Measurements from ENCODE around the gene GAB2. TPM values are rescaled to one million over a fixed set of nuclear protein-coding genes. Genes with fewer than 3 reads are reported as not detected.

The GAB2 gene
- total RNA-seq, 1 experiment from 2014 or later, result 3.3 TPM

DNA sequence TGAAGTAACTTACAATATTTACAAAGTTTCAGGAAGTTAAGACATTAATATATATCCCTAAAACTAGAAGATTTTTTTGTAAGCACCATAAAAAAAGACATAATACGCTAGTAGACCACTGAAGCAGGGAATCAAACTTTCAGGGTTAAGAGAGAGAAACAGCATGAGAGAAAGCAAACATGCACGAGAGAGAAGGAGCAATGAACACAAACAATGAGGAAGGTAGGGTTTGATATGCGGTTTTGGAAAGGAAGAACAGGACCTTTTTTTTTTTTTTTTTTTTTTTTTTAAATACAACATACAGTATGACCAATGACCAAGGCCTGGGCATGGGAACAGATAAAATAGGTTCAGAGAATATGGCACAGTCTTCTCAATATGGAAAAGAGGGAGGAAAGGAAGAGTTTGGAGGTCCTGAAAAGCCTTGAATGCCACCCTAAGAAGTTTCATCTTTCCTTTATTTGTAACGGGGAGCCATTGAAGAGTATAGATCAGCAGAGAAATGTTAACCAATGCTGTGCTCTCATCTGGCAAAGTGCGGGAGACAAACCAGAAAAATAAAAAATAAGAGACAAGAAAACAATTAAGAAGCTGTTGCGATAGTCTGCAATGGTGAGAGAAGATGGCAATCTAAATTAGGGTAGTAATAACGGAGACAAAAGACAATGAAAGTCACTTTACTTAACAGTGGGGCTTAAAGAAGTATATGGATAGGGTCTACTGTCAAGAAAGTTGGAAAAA lies 127.9 kb downstream of the GAB2 start:
- Histone ChIP-seq H4K5ac (ENCODE audit: insufficient read length, low read depth, low read length) (no peak overlapping the region), H3K18ac (ENCODE audit: insufficient read length, low read depth, low read length) (no peak overlapping the region), H3T11ph (ENCODE audit: low read length) (no peak overlapping the region), H4K8ac (replicated peaks; ENCODE audit: insufficient read length, low read depth, low read length) (no peak overlapping the region), H2AFZ (ENCODE audit: low read length) (no peak overlapping the region), H3K4me2 (ENCODE audit: insufficient read depth, insufficient read length, low read length) (no peak overlapping the region), H2BK120ac (ENCODE audit: low read depth, low read length, poor library complexity, severe bottlenecking) (no peak overlapping the region), H2AK5ac (ENCODE audit: insufficient read length, low read length) (no peak overlapping the region), H3K9me3 (ENCODE audit: control insufficient read depth, low read depth, low read length) (no peaks in the 10 kb centered on the region), H3K4ac (ENCODE audit: low read depth, low read length) (no peak overlapping the region), H2BK20ac (ENCODE audit: low read depth, low read length, poor library complexity, severe bottlenecking) (no peak overlapping the region), H3K79me1 (ENCODE audit: insufficient read depth, low read depth, low read length, poor library complexity, severe bottlenecking) (no peaks in the 10 kb centered on the region), H3K14ac (ENCODE audit: insufficient read depth, low read length) (no peak overlapping the region), H3K27ac (ENCODE audit: insufficient read length, low read depth, low read length) (no peak overlapping the region), H2BK12ac (ENCODE audit: insufficient read length, low read depth, low read length) (no peak overlapping the region), H3K23me2 (ENCODE audit: insufficient read length, low read depth, low read length, poor library complexity, severe bottlenecking) (no peaks in the 10 kb centered on the region), H2BK15ac (ENCODE audit: low read depth, low read length) (no peak overlapping the region), H3K27me3 (ENCODE audit: insufficient read depth, low read length) (no peaks in the 10 kb centered on the region), H3K56ac (ENCODE audit: insufficient read length, low read depth, low read length) (no peak overlapping the region), H3K23ac (ENCODE audit: insufficient read length, low read depth, low read length) (no peak overlapping the region), H2BK5ac (ENCODE audit: insufficient read length, low read length) (no peak overlapping the region), H3K9ac (ENCODE audit: extremely low read depth, insufficient read length, low read length) (no peak overlapping the region), H3K79me2 (ENCODE audit: insufficient read depth, low read length) (no peaks in the 10 kb centered on the region), H4K91ac (ENCODE audit: insufficient read length, low read depth, low read length) (no peak overlapping the region), H4K20me1 (ENCODE audit: control insufficient read depth, insufficient read depth, insufficient read length) (no peaks in the 10 kb centered on the region), H3K4me1 (ENCODE audit: insufficient read depth, low read length) (no peaks in the 10 kb centered on the region)
- Mint-ChIP-seq H3K27me3 (ENCODE audit: low read depth) (no peaks in the 10 kb centered on the region), H3K27ac (no peak overlapping the region), H3K4me1 (no peaks in the 10 kb centered on the region), H3K36me3 (ENCODE audit: insufficient read depth in 1 of 3, low read depth in 3 of 3) (no peaks in the 10 kb centered on the region), H3K9me3 (no peaks in the 10 kb centered on the region), H3K4me3 (no peak overlapping the region)
- no peak for DNase-seq
- TF ChIP-seq, protein P1, sequence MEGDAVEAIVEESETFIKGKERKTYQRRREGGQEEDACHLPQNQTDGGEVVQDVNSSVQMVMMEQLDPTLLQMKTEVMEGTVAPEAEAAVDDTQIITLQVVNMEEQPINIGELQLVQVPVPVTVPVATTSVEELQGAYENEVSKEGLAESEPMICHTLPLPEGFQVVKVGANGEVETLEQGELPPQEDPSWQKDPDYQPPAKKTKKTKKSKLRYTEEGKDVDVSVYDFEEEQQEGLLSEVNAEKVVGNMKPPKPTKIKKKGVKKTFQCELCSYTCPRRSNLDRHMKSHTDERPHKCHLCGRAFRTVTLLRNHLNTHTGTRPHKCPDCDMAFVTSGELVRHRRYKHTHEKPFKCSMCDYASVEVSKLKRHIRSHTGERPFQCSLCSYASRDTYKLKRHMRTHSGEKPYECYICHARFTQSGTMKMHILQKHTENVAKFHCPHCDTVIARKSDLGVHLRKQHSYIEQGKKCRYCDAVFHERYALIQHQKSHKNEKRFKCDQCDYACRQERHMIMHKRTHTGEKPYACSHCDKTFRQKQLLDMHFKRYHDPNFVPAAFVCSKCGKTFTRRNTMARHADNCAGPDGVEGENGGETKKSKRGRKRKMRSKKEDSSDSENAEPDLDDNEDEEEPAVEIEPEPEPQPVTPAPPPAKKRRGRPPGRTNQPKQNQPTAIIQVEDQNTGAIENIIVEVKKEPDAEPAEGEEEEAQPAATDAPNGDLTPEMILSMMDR (conservative IDR thresholded peaks at IDR 0.05), result no peak
- no CpG with 5 or more reads among the region's 7 CpGs for WGBS (ENCODE audit: extremely low coverage, insufficient read length, low lambda C conversion rate)

Data from H9 (cell line).